ENCODE results near the gene IPMK. TPM values are rescaled to one million over a fixed set of nuclear protein-coding genes. Genes with fewer than 3 reads are reported as not detected.

IPMK gene
- total RNA-seq, 1 donor from 2014 or later, result 6.7 TPM

GRCh38 chr10:58268454-58268945 lies 806 bp upstream of the IPMK start:
- Mint-ChIP-seq H3K27ac (ENCODE audit: unreplicated experiment) (peak overlapping the region; percentile 79), H3K9me3 (no peaks in the 10 kb centered on the region), H3K4me3 (peak overlapping the region; percentile 98), H3K27me3 (ENCODE audit: low read depth) (peaks cover 4% of the 10 kb centered on the region), H3K4me1 (peaks cover 62% of the 10 kb centered on the region), H3K36me3 (ENCODE audit: low read depth) (no peaks in the 10 kb centered on the region)
- DNase-seq (ENCODE audit: low read depth, low spot score), result no peak
- no peak for TF ChIP-seq CTCF (conservative IDR thresholded peaks at IDR 0.05)

DNA sequence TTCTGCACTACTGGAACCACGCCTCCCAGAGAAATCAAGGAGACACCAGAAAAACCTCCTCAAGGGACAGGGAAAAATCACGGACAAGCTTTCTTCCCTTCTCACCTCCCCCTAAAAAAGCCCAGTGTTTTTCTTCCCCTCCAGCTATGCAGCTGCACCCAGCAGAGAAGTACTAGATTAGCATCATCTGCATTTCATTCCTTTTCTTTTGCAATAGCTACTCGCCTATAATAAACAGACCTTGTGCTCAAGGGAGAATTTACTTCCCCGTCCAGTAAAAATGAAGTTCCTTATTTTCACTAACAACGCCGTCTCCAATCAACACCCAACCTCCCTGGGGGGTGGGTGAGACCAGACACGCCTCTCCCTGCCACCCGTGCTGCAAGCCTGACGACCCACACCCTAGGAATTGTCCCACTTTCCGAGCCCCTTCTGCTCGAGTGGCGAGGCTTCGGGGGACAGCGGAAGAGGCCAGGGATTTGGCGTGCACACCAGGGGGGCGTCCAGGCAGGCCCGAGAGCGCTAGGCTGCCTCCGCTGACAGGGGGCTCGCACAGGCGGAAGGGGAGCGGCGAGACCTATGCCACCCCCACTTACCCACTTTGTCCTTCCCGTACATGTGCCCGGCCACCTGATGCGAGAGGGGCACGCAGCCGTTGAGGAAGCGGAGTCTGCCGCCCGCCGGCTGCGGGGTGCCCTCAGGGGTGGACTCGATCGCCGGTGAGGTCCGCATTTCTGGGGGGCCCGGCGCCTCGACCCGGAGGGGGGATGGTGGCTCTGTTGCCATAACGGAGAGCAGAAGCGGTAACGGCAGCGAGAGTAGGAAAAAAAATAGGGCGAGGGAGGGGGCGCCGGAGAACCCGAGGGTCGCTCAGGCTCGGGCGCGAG lies 625 bp downstream of the IPMK start:
- Mint-ChIP-seq H3K4me1 (peaks cover 58% of the 10 kb centered on the region), H3K36me3 (ENCODE audit: low read depth) (no peaks in the 10 kb centered on the region), H3K9me3 (no peaks in the 10 kb centered on the region), H3K27me3 (ENCODE audit: low read depth) (peaks cover 4% of the 10 kb centered on the region), H3K27ac (ENCODE audit: unreplicated experiment) (peak overlapping the region; percentile 58), H3K4me3 (peak overlapping the region; percentile 99)
- no peak for TF ChIP-seq CTCF (conservative IDR thresholded peaks at IDR 0.05)
- DNase-seq (ENCODE audit: low read depth, low spot score), result peak; percentile 25

GRCh38 chr10:58266003-58266825 lies 1.5 kb downstream of the IPMK start:
- DNase-seq (ENCODE audit: low read depth, low spot score), result no peak
- H3K4me3 Mint-ChIP-seq, result peak overlapping the region; percentile 99
- no peak for TF ChIP-seq CTCF (conservative IDR thresholded peaks at IDR 0.05)

GRCh38 chr10:58265249-58265648 lies 2.4 kb downstream of the IPMK start:
- no peak overlapping the region for H3K27ac Mint-ChIP-seq (ENCODE audit: unreplicated experiment)
- peaks cover 53% of the 10 kb centered on the region for H3K4me1 Mint-ChIP-seq
- H3K27me3 Mint-ChIP-seq (ENCODE audit: low read depth), result peaks cover 4% of the 10 kb centered on the region

More at GRCh38 chr10:58266003-58266825, 1.5 kb downstream of the IPMK start:
- H3K36me3 Mint-ChIP-seq (ENCODE audit: low read depth), result no peaks in the 10 kb centered on the region
- peak overlapping the region; percentile 58 for H3K27ac Mint-ChIP-seq (ENCODE audit: unreplicated experiment)
- H3K9me3 Mint-ChIP-seq, result no peaks in the 10 kb centered on the region
- peaks cover 58% of the 10 kb centered on the region for H3K4me1 Mint-ChIP-seq
- peaks cover 4% of the 10 kb centered on the region for H3K27me3 Mint-ChIP-seq (ENCODE audit: low read depth)

More at GRCh38 chr10:58265249-58265648, 2.4 kb downstream of the IPMK start:
- peak overlapping the region; percentile 99 for H3K4me3 Mint-ChIP-seq
- no peaks in the 10 kb centered on the region for H3K36me3 Mint-ChIP-seq (ENCODE audit: low read depth)
- no peaks in the 10 kb centered on the region for H3K9me3 Mint-ChIP-seq
- DNase-seq (ENCODE audit: low read depth, low spot score), result no peak
- TF ChIP-seq CTCF (conservative IDR thresholded peaks at IDR 0.05), result no peak

Measured in neural crest cell (in vitro differentiated cells).